Gastrocnemius medialis (tissue), 4 donors: ENCODE results near the gene GPR34.

Experiments
- CTCF ChIP-seq, 5 experiments: fragments of 450-650 bp in 3 of 5; fragments of 200-600 bp in 2 of 5; sonication (generic) in 2 of 5; IDR thresholded peaks in 4 of 5; conservative IDR thresholded peaks in 1 of 5; 1 replicate in 4 of 5; 2 replicates in 1 of 5; pipeline ENCODE4 v1.5.1; 2016 to 2019; ENCODE audit warnings: antibody characterized with exemption in 5 of 5, mild to moderate bottlenecking in 3 of 5, moderate library complexity in 3 of 5
- POLR2A ChIP-seq, 2 donors: fragments of 450-650 bp; IDR thresholded peaks; one replicate each; pipeline ENCODE4 v1.6.1; 2017; ENCODE audit warnings: antibody characterized with exemption in 2 of 2, mild to moderate bottlenecking in 2 of 2, moderate library complexity in 2 of 2

GRCh38 chrX:41720125-41720779 lies 31.5 kb downstream of the GPR34 start:
- TF ChIP-seq POLR2A (IDR thresholded peaks at IDR 0.05) (no peak), CTCF (IDR thresholded peaks at IDR 0.05 in 4 of 5, conservative IDR thresholded peaks at IDR 0.05 in 1 of 5) (no peak)
